OCI-M2 (cell line): Measurements from ENCODE around the gene SEMA6B.
"Not testable (repeated sequence)": the region's sequence is repeated elsewhere in the genome, so short reads cannot be mapped to it uniquely, and the experiment has no call there.

Experiments used
- DNase-seq: peaks from one replicate; lab custom pipeline; 2025; ENCODE audit not compliant: unreplicated experiment; lab: John Stamatoyannopoulos, UW

SEMA6B gene

GRCh38 chr19:4559569-4559968, at the start of gene SEMA6B:
SEMA6B (minus strand) TSS chr19:4559684; CDS start chr19:4558457, 1,227 bp downstream.
- DNase-seq: no peak

- no peak for DNase-seq
These were observed 47.6 kb upstream of the SEMA6B start for GRCh38 chr19:4606921-4607678.

- no peak for DNase-seq
These were observed 46.7 kb upstream of the SEMA6B start for GRCh38 chr19:4606181-4606580.

GRCh38 chr19:4604912-4605311, 45.4 kb upstream of the SEMA6B start:
- no peak for DNase-seq

GRCh38 chr19:4602915-4603314, 43.4 kb upstream of the SEMA6B start:
- no peak for DNase-seq

GRCh38 chr19:4602173-4602788, 42.8 kb upstream of the SEMA6B start:
- DNase-seq: no peak

- DNase-seq: no peak
These were observed 41.4 kb upstream of the SEMA6B start for GRCh38 chr19:4600893-4601292.

- no peak for DNase-seq
These were observed 40.6 kb upstream of the SEMA6B start for GRCh38 chr19:4600082-4600481.

GRCh38 chr19:4598712-4599111, 39.2 kb upstream of the SEMA6B start:
- DNase-seq: no peak

- DNase-seq: no peak
These were observed 38.6 kb upstream of the SEMA6B start for GRCh38 chr19:4597975-4598671.

- DNase-seq: no peak
These were observed 37.9 kb upstream of the SEMA6B start for GRCh38 chr19:4597278-4597974.

- DNase-seq: no peak
These were observed 36.8 kb upstream of the SEMA6B start for GRCh38 chr19:4596033-4596904.

- not testable (repeated sequence) for DNase-seq
These were observed 35.7 kb upstream of the SEMA6B start for GRCh38 chr19:4595158-4595557.

GRCh38 chr19:4594201-4594600, 34.7 kb upstream of the SEMA6B start:
- no peak for DNase-seq

- no peak for DNase-seq
These were observed 33.9 kb upstream of the SEMA6B start for GRCh38 chr19:4593409-4593851.

GRCh38 chr19:4592445-4592844, 33.0 kb upstream of the SEMA6B start:
- no peak for DNase-seq

GRCh38 chr19:4591320-4591719, 31.8 kb upstream of the SEMA6B start:
- DNase-seq: no peak

- DNase-seq: no peak
These were observed 31.1 kb upstream of the SEMA6B start for GRCh38 chr19:4590559-4590958.

GRCh38 chr19:4589579-4590410, 30.3 kb upstream of the SEMA6B start:
- DNase-seq: no peak
